KMS-11 (cell line): ENCODE data around the gene MLH3.

ENCODE experiments used
- H2AFZ ChIP-seq: fragments of 200-600 bp; sonication (generic); 2 replicates; pipeline ENCODE4 v1.6.1; 2016; ENCODE audit warnings: antibody characterized with exemption, mixed run types, low read depth
- H3K27ac ChIP-seq: fragments of 200-600 bp; sonication (generic); 2 replicates; pipeline ENCODE4 v1.6.1; 2016; ENCODE audit warnings: mild to moderate bottlenecking, mixed run types
- H3K27me3 ChIP-seq: fragments of 200-600 bp; sonication (generic); 2 replicates; pipeline ENCODE4 v1.6.1; 2017; ENCODE audit warnings: mild to moderate bottlenecking, low read depth, mixed run types, moderate library complexity; ENCODE audit not compliant: insufficient read depth
- H3K36me3 ChIP-seq: fragments of 200-600 bp; sonication (generic); 2 replicates; pipeline ENCODE4 v1.6.1; 2017; ENCODE audit warnings: mild to moderate bottlenecking, mixed run types; ENCODE audit not compliant: insufficient read depth
- H3K4me1 ChIP-seq: fragments of 200-600 bp; sonication (generic); 2 replicates; pipeline ENCODE4 v1.6.1; 2016; ENCODE audit warnings: mild to moderate bottlenecking, low read depth, mixed run types; ENCODE audit not compliant: poor library complexity, severe bottlenecking
- H3K4me2 ChIP-seq: fragments of 200-600 bp; sonication (generic); 2 replicates; pipeline ENCODE4 v1.7.0; 2016; ENCODE audit warnings: mild to moderate bottlenecking, mixed run types
- H3K4me3 ChIP-seq: fragments of 200-600 bp; sonication (generic); IDR thresholded peaks from 2 replicates; pipeline ENCODE4 v1.6.1; 2017; ENCODE audit warnings: low read depth, low read length, mixed read lengths; ENCODE audit not compliant: insufficient read depth
- H3K79me2 ChIP-seq: fragments of 200-600 bp; sonication (generic); 2 replicates; pipeline ENCODE4 v1.6.1; 2016; ENCODE audit warnings: low read depth, mixed run types; ENCODE audit not compliant: insufficient read depth
- H3K9ac ChIP-seq: fragments of 200-600 bp; sonication (generic); 2 replicates; pipeline ENCODE4 v1.6.1; 2016; ENCODE audit warnings: mild to moderate bottlenecking, mixed run types
- H4K20me1 ChIP-seq: fragments of 200-600 bp; sonication (generic); 2 replicates; pipeline ENCODE4 v1.6.1; 2016; ENCODE audit warnings: mild to moderate bottlenecking, mixed run types; ENCODE audit not compliant: insufficient read depth
- CTCF ChIP-seq: fragments of 200-600 bp; sonication (generic); conservative IDR thresholded peaks from 2 replicates; pipeline ENCODE4 v1.6.1; 2017; ENCODE audit warnings: low read depth, mild to moderate bottlenecking, antibody characterized with exemption, low read length, moderate library complexity, mixed read lengths

MLH3 gene

DNA sequence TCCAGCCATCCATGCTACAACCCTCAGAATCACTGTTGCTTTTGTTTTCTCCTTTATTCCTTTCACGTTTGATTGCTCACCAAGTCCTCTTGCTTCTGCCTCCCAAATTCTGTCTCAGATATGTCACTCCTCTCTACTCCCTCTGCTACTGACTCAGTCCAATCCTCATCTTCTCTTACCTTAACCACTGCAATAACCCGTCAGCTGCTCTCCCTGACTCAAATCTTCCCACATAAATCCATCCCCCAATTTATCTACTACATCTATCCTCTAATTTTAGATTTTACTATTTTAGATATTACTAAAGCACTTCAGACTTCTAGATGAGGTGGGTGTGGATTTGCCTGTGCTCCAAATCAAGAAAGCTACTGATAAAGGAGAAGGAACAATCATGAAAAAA lies 25.4 kb downstream of the MLH3 start:
- Histone ChIP-seq H3K9ac (no peak overlapping the region), H3K4me1 (no peaks in the 10 kb centered on the region), H3K4me3 (no peak overlapping the region), H4K20me1 (no peaks in the 10 kb centered on the region), H2AFZ (no peak overlapping the region), H3K79me2 (no peaks in the 10 kb centered on the region), H3K27me3 (no peaks in the 10 kb centered on the region), H3K27ac (no peak overlapping the region), H3K4me2 (no peak overlapping the region), H3K36me3 (no peaks in the 10 kb centered on the region)
- no peak for TF ChIP-seq CTCF

- no peak overlapping the region for H3K9ac ChIP-seq
- no peaks in the 10 kb centered on the region for H3K36me3 ChIP-seq
- no peak overlapping the region for H2AFZ ChIP-seq
- H3K79me2 ChIP-seq, result no peaks in the 10 kb centered on the region
- no peak overlapping the region for H3K27ac ChIP-seq
- H4K20me1 ChIP-seq, result no peaks in the 10 kb centered on the region
- no peaks in the 10 kb centered on the region for H3K4me1 ChIP-seq
- H3K4me2 ChIP-seq, result no peak overlapping the region
- no peak overlapping the region for H3K4me3 ChIP-seq
- H3K27me3 ChIP-seq, result no peaks in the 10 kb centered on the region
- TF ChIP-seq CTCF, result no peak
These were observed 26.2 kb downstream of the MLH3 start for GRCh38 chr14:75025082-75025481.

- Histone ChIP-seq H3K9ac (no peak overlapping the region), H3K4me2 (no peak overlapping the region), H2AFZ (no peak overlapping the region), H3K79me2 (no peaks in the 10 kb centered on the region), H3K27ac (no peak overlapping the region), H4K20me1 (no peaks in the 10 kb centered on the region), H3K4me1 (no peaks in the 10 kb centered on the region), H3K36me3 (no peaks in the 10 kb centered on the region), H3K27me3 (no peaks in the 10 kb centered on the region), H3K4me3 (no peak overlapping the region)
- no peak for TF ChIP-seq CTCF
These were observed 28.2 kb downstream of the MLH3 start for GRCh38 chr14:75023108-75023507.

DNA sequence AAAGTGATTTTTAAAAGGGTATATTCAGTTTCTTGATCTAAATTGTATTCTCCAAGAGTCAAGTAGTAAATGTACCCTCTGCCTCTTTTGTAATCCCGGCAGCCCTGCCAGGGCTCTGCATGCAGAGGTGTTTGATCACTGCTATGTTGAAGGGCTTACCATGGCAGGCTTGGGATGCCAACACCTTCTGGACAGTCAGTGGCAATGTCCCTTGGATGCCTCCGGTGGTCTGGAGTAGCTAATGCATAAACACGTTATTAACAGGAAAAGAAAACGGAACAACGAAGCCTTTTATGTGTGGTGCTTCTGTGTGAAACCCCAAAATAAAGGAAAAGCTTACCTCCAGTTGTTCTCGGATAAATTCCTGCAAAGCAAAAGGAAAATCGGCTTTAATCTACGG lies 28.6 kb downstream of the MLH3 start:
- no peak overlapping the region for H2AFZ ChIP-seq
- no peaks in the 10 kb centered on the region for H4K20me1 ChIP-seq
- no peaks in the 10 kb centered on the region for H3K27me3 ChIP-seq
- no peak overlapping the region for H3K4me3 ChIP-seq
- no peak overlapping the region for H3K9ac ChIP-seq
- no peaks in the 10 kb centered on the region for H3K36me3 ChIP-seq
- no peaks in the 10 kb centered on the region for H3K4me1 ChIP-seq
- TF ChIP-seq CTCF, result peak; percentile 38; the same call in 1 of the 2 replicates
- no peak overlapping the region for H3K4me2 ChIP-seq
- no peaks in the 10 kb centered on the region for H3K79me2 ChIP-seq
- no peak overlapping the region for H3K27ac ChIP-seq
